B cell (primary cell): Measurements from ENCODE around the gene ECE2.

ENCODE experiments used
- CTCF ChIP-seq: fragments of 200-600 bp; IDR thresholded peaks from one replicate; pipeline ENCODE4 v1.8.0; 2022; ENCODE audit warnings: antibody characterized with exemption, mild to moderate bottlenecking
- EZH2 ChIP-seq: IDR thresholded peaks from 2 replicates; pipeline ENCODE4 v1.6.1; 2012; ENCODE audit warnings: borderline replicate concordance, low read depth, mild to moderate bottlenecking, moderate library complexity, low read length; ENCODE audit not compliant: insufficient read depth, poor library complexity, severe bottlenecking

GRCh38 chr3:184249412-184250166, 26.2 kb upstream of the ECE2 start, which contains the start of gene EEF1AKMT4:
- TF ChIP-seq CTCF = no peak
- no peak for TF ChIP-seq EZH2
